GM12892 (cell line): ENCODE data around the gene SUSD1.
"Not testable (repeated sequence)": the region's sequence is repeated elsewhere in the genome, so short reads cannot be mapped to it uniquely, and the experiment has no call there.

Experiments
- DNase-seq: peaks from one replicate; pipeline ENCODE4 v3.0.0; 2011; ENCODE audit not compliant: insufficient read length
- FAIRE-seq: peaks from 2 replicates; lab custom pipeline; 2011; peaks lifted over from hg19 to GRCh38; lab: Jason Lieb, UNC
- POLR2A ChIP-seq: IDR thresholded peaks from 2 replicates; pipeline ENCODE4 v1.6.1; 2011; ENCODE audit warnings: low read depth, low read length, control low read depth
- POLR2AphosphoS5 ChIP-seq: IDR thresholded peaks from 2 replicates; pipeline ENCODE4 v1.6.1; 2011; ENCODE audit warnings: low read depth, low read length, control low read depth
- TAF1 ChIP-seq: IDR thresholded peaks from 2 replicates; pipeline ENCODE4 v1.6.1; 2011; ENCODE audit warnings: low read depth, mild to moderate bottlenecking, control low read depth, low read length, borderline replicate concordance

SUSD1 gene

GRCh38 chr9:112086627-112087026 lies 88.5 kb downstream of the SUSD1 start:
- TF ChIP-seq POLR2A: no peak
- TF ChIP-seq POLR2AphosphoS5: no peak
- TF ChIP-seq TAF1: no peak
- DNase-seq (no peak), FAIRE-seq (no peak)

DNA sequence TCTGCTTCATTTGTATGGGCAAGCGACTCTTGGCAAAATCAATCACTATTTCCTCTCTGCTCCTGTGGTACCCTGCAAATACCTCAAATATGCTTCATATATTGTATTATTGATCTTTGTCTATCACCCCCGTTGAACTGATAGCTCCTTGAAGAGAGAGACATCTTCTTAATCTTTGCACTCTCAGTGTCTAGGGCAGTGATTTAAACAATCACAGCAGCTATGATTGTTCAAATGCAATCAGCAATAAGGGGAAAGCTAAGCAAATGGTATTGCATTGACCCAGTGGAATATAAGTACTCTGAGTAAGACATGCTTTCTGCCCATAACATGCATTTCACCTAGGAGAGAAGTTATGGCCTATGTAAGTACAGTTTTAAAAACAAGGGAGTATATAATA lies 90.2 kb downstream of the SUSD1 start:
- DNase-seq (no peak), FAIRE-seq (no peak)
- TF ChIP-seq POLR2AphosphoS5: no peak
- no peak for TF ChIP-seq TAF1
- TF ChIP-seq POLR2A: no peak

DNA sequence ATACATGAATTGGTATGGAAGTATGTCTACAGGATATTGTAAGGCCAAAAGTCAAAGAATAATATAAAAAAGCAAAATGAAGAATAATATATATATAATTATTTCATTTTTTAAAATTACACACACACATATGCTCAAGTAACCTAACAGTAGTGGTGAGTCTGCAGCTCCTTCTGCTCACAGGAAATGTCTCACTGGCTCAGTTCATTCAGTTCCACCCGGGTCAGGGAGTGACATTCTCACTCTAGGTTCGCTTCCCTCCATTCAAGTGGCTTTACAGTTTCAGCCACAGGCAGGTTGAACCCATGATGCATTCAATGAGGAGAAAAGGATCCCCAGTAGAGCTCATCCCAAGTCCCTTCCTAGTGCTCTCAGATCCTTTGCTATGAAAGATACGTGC lies 90.8 kb downstream of the SUSD1 start:
- TF ChIP-seq POLR2AphosphoS5 (no peak), TAF1 (no peak), POLR2A (no peak)
- FAIRE-seq: no peak

DNA sequence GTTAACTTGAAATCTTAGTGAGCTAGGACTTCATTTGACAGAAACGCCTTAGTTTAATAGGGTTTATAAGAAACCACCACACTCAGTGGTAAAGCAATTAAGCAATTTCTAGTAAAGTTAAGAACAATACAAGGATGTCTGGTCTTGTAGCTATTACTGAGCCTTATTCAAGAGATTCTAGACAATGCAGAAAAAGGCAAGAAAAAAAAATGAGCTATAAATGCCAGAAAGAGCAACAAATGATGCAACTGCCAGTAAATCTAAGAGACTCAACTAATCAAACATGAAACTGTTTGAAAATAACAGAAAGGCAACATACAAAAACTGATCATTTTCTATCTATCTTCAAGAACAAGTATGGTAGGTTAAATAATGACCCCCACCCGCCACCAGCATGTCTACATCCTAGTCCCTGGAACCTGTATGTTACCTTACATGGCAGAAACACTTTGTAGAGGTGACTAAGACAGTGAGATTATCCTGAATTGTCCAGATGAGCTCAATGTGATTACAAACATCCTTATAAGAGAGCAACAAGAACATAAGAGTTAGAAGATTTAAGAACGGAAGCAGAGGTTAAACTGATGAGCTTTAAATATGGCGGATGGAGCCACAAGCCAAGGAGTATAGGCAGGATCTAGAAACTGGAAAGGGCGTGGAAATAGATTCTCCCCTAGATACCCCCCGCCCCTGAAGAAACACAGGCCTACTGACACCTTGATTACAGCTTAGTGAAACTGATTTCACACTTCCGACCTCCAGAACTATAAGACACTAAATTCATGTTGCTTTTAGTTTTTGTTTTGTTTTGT lies 93.0 kb downstream of the SUSD1 start:
- no peak for TF ChIP-seq POLR2A
- TF ChIP-seq POLR2AphosphoS5: no peak
- DNase-seq (no peak), FAIRE-seq (no peak)

More for the DNA sequence above, 90.8 kb downstream of the SUSD1 start:
- no peak for DNase-seq

DNA sequence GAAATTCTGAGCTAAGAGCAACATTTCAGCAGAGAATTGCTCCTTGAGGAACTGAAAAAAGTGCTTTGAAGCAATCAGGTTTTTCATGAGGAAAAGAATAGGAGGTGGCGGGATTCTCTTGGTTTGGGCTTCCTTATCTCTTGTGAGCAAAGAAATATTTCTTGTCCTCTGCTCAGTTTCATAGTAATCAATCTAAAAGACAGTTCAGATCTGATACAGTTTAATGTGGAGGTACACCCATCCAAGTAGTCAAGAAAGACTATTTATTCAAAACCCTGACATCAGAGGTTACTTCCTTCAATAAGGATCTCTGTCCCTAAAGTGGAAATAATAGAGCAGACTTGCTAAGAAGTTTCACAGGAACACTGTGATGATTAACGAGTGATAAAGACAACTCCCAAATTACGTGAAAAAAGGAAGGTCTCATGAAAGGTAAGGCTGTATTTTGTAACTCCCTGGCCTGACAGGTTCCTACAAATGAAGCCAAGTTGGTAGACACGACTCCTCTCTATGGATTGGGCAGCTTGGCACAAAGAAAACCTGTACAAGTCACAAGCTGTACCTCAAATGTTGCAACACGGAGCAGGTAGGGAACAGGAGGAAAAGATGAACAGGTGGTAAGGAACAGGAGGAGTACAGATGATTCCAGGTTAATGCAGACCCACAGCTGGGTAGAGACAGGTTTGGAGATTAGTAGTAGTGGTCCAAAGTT lies 94.1 kb downstream of the SUSD1 start:
- DNase-seq (no peak), FAIRE-seq (no peak)
- TF ChIP-seq POLR2AphosphoS5: no peak
- TF ChIP-seq POLR2A: no peak
- no peak for TF ChIP-seq TAF1

DNA sequence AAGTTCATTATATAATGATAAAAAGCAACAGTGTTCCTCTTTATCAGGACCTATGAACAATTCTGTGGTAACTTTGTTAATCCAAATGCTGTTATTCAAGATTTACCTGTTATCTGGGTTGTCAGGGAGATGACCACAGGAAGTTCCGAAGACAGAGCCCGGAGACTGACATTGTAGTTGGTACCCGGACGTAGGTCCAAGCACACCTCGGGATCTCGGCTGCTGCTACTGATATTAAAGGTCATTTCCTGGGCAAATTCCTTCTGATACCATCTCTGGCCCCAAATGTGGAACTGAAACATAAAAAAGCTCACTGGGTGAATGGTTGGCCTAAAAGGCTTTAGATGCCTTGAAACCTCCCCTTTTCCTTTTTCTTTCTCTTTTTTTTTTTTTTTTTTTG lies 96.7 kb downstream of the SUSD1 start:
- FAIRE-seq: peak; percentile 36
- TF ChIP-seq POLR2A: no peak
- TF ChIP-seq POLR2AphosphoS5: no peak
- no peak for TF ChIP-seq TAF1
- DNase-seq: no peak

DNA sequence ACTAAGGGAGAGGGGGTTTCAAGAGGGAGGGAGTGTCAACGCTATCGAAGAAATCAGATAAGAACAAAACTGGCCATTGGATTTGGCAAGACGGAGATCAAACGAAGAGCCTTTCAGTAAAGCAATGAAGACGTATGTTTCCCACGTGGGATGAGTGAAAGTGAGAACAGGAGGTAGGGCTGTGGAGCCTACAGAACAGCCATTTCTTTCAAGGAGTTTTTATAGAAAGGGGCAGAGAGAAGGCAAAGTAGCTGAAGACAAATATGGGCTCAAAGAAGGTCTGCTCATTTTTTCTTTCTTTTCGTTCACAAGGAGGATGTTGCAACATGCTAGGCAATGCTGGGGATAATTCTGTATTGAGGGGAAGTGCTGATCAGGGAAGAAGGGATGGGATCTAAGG lies 98.3 kb downstream of the SUSD1 start:
- DNase-seq (no peak), FAIRE-seq (peak; percentile 24)
- no peak for TF ChIP-seq POLR2A
- TF ChIP-seq POLR2AphosphoS5: no peak
- TF ChIP-seq TAF1: no peak

GRCh38 chr9:112075009-112075378 lies 100.1 kb downstream of the SUSD1 start:
- TF ChIP-seq TAF1 (no peak), POLR2AphosphoS5 (no peak), POLR2A (no peak)
- FAIRE-seq: no peak
- no peak for DNase-seq

GRCh38 chr9:112074250-112075008 lies 100.7 kb downstream of the SUSD1 start:
- DNase-seq (no peak), FAIRE-seq (peak; percentile 30)
- TF ChIP-seq POLR2A: no peak
- TF ChIP-seq POLR2AphosphoS5: no peak
- TF ChIP-seq TAF1: no peak

DNA sequence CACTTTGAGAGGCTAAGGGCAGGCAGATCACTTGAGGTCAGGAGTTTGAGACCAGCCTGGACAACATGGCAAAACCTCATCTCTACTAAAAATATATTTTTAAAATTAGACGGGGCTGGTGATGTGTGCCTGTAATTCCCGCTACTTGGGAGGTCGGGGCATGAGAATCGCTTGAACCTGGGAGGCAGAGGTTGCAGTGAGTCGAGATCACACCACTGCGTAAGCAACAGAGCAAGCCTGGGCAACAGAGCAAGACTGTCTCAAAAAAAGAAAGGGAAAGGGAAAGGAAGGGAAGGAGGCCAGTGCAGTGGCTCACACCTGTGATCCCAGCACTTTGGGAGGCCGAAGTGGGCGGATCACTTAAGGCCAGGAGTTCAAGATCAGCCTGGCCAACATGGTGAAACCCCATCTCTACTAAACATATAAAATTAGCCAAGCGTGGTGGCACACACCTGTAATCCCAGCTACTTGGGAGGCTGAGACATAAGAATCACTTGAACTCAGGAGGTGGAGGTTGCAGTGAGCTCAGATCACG lies 101.4 kb downstream of the SUSD1 start:
- not testable (repeated sequence) for DNase-seq, FAIRE-seq

DNA sequence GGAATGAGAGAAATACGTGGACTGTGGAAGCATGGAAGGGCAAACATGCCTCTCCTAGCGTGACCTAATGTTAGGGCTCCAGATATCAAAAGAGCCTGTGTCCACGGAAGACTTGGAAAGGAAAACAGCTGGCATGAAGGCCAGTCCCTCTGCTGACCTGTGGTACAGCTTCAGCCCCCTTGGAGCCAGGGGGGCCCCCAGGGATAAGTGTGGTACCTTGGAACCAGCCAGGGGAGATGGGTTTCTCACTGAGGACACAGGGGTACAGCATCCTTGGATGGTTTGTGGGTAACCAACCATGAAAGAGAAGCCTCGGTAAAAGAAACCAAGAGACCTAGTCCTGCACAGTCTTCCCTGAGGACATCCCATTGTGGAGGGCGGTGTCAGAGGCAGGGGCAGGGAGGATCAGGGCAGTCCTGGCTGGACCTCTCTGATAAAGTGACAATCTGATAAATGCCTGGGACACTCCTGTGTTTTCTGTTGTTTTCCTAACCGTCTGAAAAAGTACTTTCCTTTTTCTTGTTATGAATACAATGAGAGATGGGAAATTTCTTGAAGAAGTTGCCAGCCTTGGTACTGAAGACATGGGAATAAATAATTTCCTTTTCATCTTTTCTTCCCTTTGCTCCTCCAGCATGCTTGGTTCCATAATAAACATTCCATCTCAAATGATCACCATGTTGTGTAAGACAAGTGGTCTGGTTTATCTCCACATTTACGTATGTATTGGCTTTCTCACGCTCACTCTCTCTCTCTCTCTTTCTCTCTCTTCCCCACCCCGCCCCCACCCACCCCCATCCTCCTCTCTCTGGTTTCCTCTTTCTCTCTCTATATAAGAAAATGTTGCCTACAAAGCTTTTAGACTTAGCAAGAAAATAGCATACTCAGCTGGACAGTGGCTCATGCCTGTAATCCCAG lies 102.1 kb downstream of the SUSD1 start:
- no peak for DNase-seq
- no peak for FAIRE-seq
- TF ChIP-seq TAF1: no peak
- TF ChIP-seq POLR2A: no peak
- no peak for TF ChIP-seq POLR2AphosphoS5
